LHCN-M2 (cell line): ENCODE results near the gene AP3S1. TPM values are rescaled to one million over a fixed set of nuclear protein-coding genes. Genes with fewer than 3 reads are reported as not detected.
A peak's percentile ranks its signal among the peaks of the same experiment; 100 is the strongest.
"Not testable (repeated sequence)": the region's sequence is repeated elsewhere in the genome, so short reads cannot be mapped to it uniquely, and the experiment has no call there.

Source experiments
- DNase-seq: peaks from one replicate; pipeline ENCODE4 v3.0.0-alpha.2; 2012; ENCODE audit warnings: low read depth
- polyA plus RNA-seq: library from polyadenylated mRNA; unstranded; fragments of >200 nt; gene quantifications from one replicate; pipeline ENCODE4 v1.2.1, GENCODE V29; 2012; ENCODE audit warnings: missing spikeins
- total RNA-seq: library from RNA; depleted of rRNA; stranded (reverse); fragments of >200 nt; gene quantifications from 2 replicates; pipeline ENCODE4 v1.2.3, GENCODE V29; 2014; rRNA removed

Gene AP3S1
- 171 and 369 TPM in 2 replicates for total RNA-seq
- 61.1 TPM for polyA plus RNA-seq

DNA sequence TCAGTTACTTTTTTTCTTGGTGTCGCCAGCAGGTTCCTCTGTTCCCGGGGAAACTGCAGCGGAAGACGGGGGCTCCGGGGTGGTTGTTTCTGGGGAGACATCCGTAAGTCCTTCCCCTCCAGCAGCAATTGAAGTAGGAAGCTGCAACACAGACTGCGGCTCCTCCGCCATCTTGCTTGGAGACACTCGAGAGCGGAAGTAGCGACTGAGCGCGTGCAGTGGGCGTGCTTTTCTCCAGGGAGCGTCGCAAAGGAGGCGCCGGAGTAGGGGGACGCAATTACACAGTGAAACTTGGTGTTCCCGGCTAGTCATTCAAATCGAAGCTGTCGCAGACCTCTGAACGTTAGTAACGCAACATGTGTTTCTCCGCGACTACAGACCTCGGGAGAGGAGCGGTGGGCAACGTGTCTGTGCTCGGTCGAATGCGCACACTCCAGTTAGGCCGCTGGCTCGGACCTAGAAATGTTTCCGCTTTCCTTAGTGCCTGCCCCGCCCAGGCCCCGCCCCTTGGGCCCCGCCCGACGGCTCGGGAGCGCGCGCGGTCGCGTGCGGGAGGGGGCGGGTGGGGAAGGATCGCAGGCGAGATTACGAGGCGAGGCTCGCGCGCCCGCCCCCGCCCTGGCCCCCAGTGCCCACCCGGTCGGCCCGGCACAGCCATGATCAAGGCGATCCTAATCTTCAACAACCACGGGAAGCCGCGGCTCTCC is at the start of gene AP3S1, which contains the start of gene ATG12:
Gene AP3S1 (plus strand): TSS at position 554 of the 707 bp plus-strand sequence. CDS start 103 bp downstream, at position 657.
Gene ATG12 (minus strand): TSS at position 184 of the 707 bp plus-strand sequence. CDS start 13 bp downstream, at position 171.
- peak; percentile 93 for DNase-seq

GRCh38 chr5:115795700-115796099 is 46.0 kb upstream of the AP3S1 start:
- no peak for DNase-seq

- DNase-seq = no peak
These were observed 45.1 kb upstream of the AP3S1 start for GRCh38 chr5:115796656-115797055.

DNA sequence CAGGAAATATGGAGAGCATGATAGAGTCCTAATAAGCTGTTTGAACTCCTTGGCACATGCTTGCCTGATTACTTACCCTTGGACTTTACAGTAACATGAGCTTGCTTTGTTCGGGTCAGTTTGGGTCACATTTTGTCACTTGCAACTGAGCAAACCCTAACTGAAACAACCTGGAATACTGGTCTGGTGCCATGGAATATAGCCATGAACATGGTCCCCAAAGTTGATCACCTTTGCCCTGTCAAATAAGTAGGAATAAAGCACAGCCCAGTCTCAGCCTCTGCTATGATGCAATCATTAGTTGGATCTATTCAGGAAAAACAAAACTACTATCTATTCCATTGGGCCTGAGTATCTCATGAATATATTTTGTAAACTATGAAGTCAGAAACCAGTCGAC is 43.5 kb upstream of the AP3S1 start:
- no peak for DNase-seq

DNA sequence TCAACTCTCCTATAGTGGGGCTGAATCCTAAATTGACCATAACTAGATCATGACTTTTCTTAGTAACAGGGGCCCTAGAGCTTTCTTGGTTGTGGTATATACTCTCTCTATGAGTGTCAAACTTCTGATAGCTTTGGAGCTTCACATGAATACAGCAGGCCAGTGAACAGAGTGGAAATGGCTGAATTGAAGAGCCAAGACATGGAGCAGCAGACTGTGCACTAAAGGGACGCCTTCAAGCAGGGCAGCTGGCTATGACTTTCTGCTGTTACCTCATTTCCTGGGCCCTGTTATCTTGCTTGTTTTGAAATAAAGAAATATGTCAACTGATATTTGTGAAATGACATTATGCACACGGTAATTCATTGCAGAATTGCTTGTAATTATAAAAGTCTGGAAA is 41.6 kb upstream of the AP3S1 start:
- DNase-seq = no peak

DNA sequence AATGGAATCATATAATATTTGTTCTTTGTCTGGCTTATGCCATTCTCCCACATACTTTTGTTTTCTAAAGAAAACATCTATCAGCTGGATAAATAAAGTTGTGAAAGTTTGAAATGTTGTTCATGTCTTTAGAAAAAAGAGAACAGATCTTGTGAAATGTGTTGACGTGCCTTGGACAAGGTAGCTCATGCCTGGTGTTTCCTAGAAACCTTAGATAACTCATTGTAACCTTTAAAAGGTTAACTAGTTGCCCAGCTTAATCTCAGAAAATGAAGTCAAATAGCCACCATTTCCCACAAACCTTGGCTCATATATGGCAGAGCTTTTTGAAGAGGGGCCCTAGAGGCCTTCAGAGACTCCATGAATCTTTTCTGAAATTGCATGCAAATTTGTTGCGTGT is 40.6 kb upstream of the AP3S1 start:
- no peak for DNase-seq

DNA sequence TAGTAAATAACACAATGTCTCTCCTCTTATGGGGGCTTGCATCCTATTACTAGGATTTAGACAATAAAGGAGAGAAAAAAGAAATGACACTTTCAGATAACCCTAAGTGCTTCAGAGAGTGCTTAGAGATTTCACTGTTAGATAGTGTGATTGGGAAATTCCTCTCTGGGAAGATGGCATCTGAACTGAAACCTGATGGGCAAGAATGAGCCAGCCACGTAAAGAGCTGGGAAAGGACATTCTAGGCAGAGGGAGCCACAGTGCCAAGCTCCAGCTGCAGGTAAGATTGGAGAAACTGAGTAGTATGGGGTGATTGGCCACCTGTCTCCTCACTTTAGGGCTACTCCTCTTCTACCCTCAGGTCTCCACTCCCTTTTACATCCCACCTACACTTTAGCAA is 39.8 kb upstream of the AP3S1 start:
- DNase-seq = no peak

GRCh38 chr5:115806986-115807653 is 34.6 kb upstream of the AP3S1 start:
- DNase-seq = no peak

GRCh38 chr5:115807654-115808052 is 34.1 kb upstream of the AP3S1 start:
- DNase-seq = no peak

- DNase-seq = not testable (repeated sequence)
These were observed 33.7 kb upstream of the AP3S1 start for GRCh38 chr5:115808066-115808465.

DNA sequence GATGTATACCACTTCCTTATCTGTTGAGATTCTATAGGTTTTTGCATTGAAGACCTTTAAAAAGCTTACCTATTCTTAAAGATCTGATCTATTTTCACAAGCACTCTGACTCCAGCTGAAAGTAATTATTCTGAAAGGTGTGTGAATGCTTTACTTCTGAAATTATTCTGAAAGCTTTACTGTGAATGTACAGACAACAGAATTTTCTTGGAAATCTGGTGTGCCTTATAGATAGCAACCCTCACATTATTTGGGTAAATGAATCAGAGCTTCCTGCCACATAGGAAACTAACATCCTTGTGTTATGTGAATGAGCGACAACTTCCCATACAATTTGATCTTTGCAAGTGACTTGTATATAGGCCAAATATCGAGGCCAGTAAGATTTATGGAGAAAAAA is 31.8 kb upstream of the AP3S1 start:
- no peak for DNase-seq

GRCh38 chr5:115810761-115811160 is 31.0 kb upstream of the AP3S1 start:
- DNase-seq = no peak

DNA sequence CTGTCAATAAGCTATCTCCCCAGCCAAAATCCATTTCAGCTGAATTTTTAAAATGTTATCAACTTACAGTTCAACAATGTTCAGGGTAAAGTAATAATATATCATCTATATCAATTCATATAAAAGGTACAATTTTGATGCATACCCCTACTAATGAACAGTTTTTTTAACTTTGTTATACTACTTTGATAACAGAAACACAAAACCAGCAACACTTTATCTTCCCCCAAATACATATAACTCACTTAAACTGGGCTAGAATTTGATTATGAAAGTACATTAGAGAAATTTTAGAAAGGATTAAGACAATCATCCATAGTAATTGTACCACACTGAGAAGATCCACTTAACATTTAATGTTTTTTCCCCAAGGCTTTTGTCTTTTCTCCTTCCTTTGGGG is 30.3 kb upstream of the AP3S1 start:
- no peak for DNase-seq

- DNase-seq = no peak
These were observed 29.4 kb upstream of the AP3S1 start for GRCh38 chr5:115812372-115812771.

- no peak for DNase-seq
These were observed 28.0 kb upstream of the AP3S1 start for GRCh38 chr5:115813719-115814118.

- DNase-seq = peak; percentile 3
These were observed 26.6 kb upstream of the AP3S1 start for GRCh38 chr5:115815006-115815692.

GRCh38 chr5:115815693-115816225 is 26.0 kb upstream of the AP3S1 start:
- peak; percentile 5 for DNase-seq

DNA sequence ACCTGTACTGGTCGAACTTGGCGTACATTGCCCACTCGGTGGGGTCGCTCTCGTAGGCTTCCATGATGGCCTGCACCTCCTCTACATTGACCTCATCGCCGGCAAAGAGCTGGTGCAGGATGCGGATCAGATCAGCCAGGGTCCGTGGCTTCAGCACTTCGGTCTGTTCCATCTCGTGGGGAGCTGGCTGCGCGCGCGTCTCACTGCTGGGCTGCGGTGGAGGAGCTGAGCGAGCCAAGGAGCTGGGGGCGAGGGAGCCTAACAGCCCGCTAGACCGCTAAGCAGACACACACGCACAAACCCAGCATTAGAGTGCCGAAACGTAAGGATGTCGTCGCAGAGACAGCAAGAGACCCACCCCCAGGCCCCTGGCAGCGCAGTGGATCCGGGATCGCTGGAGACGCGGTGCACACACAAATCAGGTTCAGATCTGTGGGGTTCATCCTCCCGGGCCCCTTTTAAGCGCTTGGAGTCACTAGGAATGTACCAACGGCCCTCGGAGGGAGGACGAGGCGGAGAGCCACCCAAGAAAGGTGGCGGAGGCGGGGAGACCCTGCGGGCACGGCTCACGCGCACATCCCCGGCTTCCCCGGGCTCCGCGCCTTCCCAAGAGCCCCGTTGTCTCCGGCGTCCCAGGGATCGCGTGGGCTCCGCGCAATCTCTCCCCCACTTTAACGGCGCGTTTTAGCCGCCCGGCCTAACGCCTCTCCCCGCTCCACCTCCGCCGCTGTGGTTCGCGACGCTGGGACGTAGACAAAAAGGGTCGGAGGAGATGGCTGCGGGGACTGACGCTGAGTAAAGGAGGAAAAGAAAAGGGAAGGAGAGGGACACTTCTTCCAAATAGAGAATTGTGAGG is 25.3 kb upstream of the AP3S1 start, which contains the start of gene CDO1:
Gene CDO1 (minus strand): TSS at position 434 of the 856 bp plus-strand sequence. CDS start 262 bp downstream, at position 172.
- peak; percentile 48 for DNase-seq

- no peak for DNase-seq
These were observed 24.3 kb upstream of the AP3S1 start for GRCh38 chr5:115817386-115817785.

- DNase-seq = no peak
These were observed 22.9 kb upstream of the AP3S1 start for GRCh38 chr5:115818821-115819220.

GRCh38 chr5:115820846-115821245 is 20.9 kb upstream of the AP3S1 start:
- DNase-seq = no peak
